GM19239 (cell line): Measurements from ENCODE around the gene FBXL3.
"Not testable (repeated sequence)": the region's sequence is repeated elsewhere in the genome, so short reads cannot be mapped to it uniquely, and the experiment has no call there.

Source experiments
- DNase-seq: peaks from one replicate; pipeline ENCODE4 v3.0.0; 2011; ENCODE audit warnings: low spot score; ENCODE audit not compliant: insufficient read length
- FAIRE-seq: peaks from 2 replicates; lab custom pipeline; 2011; peaks lifted over from hg19 to GRCh38; lab: Jason Lieb, UNC

Gene FBXL3

GRCh38 chr13:76992548-76993001 is 34.4 kb downstream of the FBXL3 start:
- peak; percentile 28 for FAIRE-seq
- DNase-seq: no peak

DNA sequence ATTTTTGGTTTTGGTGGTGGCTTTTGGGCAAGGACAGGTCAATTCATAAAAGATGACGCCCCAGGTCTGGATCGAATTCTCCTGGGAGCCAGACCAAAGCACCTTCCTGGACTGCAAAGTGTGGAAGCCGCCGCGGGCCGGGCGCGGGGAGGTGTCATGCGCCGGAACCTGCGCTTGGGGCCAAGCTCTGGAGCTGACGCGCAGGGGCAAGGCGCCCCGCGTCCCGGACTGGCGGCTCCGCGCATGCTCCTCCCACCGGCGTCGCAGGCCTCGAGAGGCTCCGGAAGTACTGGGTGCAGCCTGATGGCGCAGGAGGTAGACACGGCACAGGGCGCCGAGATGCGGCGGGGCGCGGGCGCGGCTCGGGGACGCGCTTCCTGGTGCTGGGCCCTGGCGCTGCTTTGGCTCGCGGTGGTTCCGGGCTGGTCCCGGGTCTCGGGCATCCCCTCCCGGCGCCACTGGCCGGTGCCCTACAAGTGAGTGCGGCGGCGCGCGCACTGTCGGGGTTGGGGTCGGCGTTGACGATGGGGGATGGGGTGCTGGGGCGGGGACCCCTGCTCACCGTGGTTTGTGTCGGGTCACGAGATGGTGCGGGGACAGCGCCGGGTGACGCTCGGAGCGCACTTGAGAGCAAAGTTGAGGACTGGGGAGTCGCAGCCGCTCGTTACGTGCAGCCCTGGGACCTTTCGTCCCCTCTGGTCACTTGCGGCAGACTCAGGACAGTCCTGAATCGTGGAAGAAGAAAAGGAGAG is 35.0 kb downstream of the FBXL3 start, which contains the start of gene CLN5:
CLN5 (plus strand) TSS at position 286 of the 752 bp plus-strand sequence; CDS start at position 304, 18 bp downstream.
- DNase-seq: peak; percentile 88
- FAIRE-seq: peak; percentile 87

- FAIRE-seq: no peak
- peak; percentile 21 for DNase-seq
Observed at GRCh38 chr13:76991432-76991795, 35.5 kb downstream of the FBXL3 start.

DNA sequence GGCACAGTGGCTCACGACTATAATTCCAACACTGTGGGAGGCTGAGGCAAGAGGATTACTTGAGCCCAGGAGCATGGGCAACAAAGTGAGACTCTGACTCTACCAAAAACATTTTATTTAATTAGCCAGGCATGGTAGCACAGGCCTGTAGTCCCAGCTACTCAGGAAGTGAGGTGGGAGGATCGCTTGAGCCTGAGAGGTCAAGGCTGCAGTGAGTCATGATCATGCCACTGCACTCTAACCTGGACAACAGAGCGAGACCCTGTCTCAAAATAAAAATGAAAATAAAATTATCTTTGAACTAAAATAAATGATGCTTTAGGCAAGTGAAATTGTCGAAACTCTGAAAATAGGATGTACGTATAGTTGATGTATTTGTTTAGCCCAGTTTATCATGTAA is 43.3 kb downstream of the FBXL3 start:
- DNase-seq (no peak), FAIRE-seq (no peak)

DNA sequence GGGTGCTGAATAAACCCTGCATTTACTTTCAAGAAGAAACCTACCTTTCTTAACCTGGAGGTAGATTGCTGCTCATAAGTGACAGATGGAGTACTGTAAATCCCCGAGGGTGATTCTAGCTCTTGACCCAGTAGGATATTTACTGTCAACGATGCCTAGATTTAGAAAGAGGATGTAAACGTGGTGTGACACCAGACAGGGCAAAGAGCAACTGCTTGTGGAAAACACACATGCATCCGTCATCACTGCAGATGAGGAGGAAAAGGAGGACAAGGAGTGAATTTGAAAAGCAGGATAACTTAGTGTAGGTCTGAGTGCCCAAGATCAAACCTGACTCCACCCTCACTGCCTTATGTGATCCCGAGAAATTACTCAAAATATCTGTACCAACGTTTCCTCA is 44.9 kb downstream of the FBXL3 start:
- FAIRE-seq (no peak), DNase-seq (no peak)

DNA sequence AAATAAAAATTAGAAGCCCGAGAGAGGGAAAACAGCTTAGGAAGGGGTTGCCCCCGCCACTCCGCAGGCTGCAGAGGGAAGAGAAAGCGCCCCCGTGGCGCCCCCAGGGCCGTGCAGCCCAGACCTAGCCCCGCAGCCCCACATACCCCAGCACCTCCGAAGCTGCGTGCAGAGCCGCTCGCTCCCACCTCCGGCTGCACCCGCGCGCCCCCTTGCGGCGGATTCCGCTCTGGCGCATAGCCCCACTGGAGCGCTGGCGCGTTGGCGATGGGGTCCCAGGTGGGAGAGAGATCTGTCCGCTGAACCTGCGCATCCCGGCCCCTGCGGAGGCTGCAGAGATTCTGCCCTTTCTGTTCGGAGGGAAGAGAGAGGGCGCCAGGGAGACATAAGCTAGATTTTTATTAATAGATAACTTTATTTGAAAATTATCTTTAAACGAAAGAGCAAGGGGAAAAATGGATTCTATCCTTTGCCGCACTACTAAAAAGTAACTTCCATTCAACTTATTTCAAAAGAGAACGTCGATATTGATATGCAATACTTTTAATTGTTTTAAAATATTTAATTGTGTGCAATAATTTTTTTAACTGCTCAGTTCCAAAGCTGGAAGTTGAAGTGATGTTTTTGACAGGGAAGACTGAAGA is 46.8 kb downstream of the FBXL3 start:
- FAIRE-seq (peak; percentile 85), DNase-seq (peak; percentile 86)

DNA sequence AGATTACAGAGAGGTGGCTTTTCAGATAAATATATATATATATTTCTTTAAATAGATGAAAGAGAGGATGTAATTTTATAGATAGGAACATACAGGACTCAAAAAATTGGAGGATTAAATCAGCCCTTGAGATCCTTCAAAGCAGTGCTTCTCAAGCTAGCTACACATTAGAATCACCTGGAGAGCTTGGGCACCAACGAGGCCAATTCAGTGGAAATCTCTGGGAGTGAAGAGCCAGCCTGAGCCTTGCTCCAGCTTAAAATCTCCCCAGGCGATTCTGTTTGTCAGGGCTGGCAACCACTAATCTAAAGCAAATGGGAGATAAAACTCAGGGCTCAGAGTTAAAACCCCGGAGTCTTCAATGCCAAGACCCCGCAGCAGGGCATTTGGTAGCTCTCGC is 50.0 kb downstream of the FBXL3 start:
- no peak for DNase-seq
- no peak for FAIRE-seq

DNA sequence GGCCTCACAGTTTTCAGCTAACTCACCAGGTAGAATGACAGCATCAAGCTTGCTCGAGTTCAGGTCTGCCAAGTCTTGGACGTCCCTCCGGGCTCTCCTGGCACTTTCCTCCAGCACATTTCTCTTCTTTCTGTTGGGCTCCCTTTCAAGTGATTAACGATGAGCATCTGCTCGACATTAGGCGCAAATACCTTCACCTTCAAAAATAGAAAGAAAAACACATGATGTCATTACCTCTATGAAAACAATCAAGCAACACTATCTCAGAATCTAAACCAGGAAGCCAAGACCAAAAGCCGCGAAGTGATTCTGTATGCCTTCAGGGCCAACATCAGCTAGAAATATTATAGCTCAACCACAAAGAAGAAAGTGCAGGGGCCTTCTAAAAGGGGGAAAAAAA is 50.5 kb downstream of the FBXL3 start:
- DNase-seq: no peak

GRCh38 chr13:76975863-76976262 is 51.1 kb downstream of the FBXL3 start:
- FAIRE-seq (no peak), DNase-seq (no peak)

More for the DNA sequence above, 50.5 kb downstream of the FBXL3 start:
- no peak for FAIRE-seq

DNA sequence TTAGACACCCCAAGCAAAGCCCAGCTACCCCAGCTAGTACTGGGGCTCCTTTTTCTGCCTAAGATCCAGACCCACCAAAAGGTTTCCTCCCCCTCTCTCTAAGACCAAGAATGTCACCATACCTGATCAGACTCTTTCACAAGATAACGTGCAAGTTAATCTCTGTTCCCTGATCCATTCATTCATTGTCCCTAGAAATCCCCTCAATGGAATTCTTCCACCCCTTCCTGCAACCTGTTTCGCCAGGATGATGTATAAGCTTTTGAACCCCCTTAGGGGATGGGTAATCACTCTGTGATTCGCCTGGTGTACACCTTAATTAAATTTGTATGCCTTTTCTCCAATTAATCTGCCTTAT is 52.4 kb downstream of the FBXL3 start:
- DNase-seq (no peak), FAIRE-seq (no peak)

- FAIRE-seq: no peak
- DNase-seq: no peak
Observed at GRCh38 chr13:76973920-76974617, 52.9 kb downstream of the FBXL3 start.

- no peak for DNase-seq
- FAIRE-seq: no peak
Observed at GRCh38 chr13:76971851-76972829, 54.8 kb downstream of the FBXL3 start.

- DNase-seq: no peak
- FAIRE-seq: no peak
Observed at GRCh38 chr13:76971215-76971614, 55.7 kb downstream of the FBXL3 start.

DNA sequence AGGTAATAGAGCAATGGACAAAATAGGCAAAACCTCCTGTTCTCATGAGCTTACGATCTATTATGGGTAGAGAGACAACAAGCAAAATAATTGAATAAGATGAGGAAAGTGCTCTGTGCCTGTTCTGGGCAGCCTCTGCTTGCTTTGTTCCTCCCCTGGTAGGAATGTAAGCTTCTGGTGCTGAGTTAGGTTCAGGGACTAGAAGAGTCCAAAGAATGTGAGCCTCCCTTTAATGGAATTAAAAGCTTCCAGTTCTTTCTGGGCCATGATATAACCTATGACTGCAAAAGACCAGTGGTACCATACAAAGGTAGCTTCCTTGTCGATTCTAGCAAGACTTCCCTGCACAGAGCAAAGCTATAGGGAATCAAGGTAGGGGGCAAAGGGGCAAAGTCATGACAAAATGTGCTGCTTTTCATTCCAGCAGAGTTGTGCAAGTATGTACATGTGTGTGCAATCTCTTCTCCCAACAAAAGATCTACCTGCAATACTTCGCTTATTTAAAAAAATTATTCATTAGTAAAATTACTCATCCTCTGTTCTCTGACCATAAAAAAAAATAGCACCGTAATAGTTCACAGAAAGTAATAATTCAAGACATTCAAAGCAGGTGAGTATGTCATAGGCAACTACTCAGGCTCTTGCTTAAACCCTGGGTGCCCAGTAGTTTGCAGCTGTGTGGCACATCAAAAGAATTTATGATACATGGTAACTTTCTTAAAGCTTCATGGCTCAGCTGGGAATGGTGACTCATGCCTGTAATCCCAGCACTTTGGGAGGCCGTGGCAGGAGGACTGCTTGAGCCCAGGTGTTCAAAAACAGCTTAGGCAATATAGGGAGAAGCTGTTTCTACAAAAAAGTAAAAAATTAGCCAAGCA is 57.2 kb downstream of the FBXL3 start:
- DNase-seq (no peak), FAIRE-seq (no peak)

DNA sequence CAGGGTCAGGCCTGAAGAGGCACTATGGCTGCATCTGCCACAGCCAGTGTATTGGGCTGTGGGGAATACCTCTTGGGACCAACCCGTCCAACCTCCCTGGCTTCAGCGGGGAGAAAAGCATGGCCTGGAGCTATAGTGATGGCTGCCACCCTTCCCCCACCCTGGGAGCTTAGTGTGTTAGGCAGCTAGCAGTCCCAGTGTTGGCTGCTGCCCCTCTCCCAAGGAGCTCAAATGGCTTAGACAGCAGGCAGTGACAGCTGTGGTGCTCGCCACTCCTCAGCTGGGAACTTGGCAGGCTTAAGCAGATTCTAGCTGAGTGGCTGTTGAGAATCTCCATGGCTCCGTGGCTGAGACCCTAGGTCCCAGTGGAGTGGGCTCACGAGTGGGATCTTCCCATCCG is 58.9 kb downstream of the FBXL3 start:
- DNase-seq: no peak
- no peak for FAIRE-seq

DNA sequence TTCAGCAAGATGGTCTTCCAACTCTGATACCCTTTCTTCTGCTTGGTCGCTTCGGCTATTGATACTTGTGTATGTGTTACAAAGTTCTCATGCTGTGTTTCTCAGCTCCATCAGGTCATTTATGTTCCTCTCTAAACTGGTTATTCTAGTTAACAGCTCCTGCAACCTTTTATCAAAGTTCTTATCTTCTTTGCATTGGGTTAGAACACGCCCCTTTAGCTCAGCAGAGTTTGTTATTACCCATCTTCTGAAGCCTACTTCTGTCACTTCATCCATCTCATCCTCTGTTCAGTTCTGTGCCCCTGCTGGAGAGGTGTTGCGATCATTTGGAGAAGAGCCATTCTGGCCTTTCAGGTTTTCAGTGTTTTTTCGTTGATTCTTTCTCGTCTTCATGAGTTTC is 59.9 kb downstream of the FBXL3 start:
- FAIRE-seq: no peak
- DNase-seq: no peak

- DNase-seq: no peak
- FAIRE-seq: no peak
Observed at GRCh38 chr13:76965759-76966421, 61.1 kb downstream of the FBXL3 start.

- not testable (repeated sequence) for DNase-seq, FAIRE-seq
Observed at GRCh38 chr13:76959734-76960133, 67.2 kb downstream of the FBXL3 start.
